COR-L47 (cell line): Measurements from ENCODE around the gene FOXJ1.

Source experiments
- DNase-seq: peaks from one replicate; lab custom pipeline; 2025; lab: John Stamatoyannopoulos, UW

FOXJ1 gene

DNA sequence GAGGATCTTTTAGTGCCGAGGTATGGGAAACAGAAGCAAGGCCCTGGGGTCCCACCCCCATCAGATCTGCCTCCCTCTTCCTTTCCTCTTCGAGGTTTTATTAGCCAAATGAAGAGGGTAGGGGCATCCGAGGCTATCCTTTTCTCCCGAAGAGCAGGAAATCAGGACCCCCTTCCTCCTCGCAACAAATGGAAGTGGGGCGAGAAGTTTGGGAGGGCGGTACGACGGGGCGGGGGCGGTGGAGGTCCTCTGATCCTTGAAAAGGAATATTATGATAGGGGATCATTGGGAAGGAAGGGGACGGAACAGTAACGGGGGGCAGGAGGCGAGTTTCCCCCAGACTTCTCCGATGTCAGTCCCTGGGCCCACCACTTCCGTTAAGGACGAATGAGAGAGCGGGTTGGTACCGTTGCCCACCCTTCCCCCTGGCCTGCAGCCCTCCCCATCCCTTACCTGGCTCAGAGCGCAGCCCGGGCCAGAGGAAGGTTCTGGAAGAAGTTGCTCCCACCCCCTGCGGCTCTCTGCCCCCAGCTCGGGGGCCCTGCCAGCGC, 309 bp downstream of the FOXJ1 start:
- DNase-seq, result no peak

DNA sequence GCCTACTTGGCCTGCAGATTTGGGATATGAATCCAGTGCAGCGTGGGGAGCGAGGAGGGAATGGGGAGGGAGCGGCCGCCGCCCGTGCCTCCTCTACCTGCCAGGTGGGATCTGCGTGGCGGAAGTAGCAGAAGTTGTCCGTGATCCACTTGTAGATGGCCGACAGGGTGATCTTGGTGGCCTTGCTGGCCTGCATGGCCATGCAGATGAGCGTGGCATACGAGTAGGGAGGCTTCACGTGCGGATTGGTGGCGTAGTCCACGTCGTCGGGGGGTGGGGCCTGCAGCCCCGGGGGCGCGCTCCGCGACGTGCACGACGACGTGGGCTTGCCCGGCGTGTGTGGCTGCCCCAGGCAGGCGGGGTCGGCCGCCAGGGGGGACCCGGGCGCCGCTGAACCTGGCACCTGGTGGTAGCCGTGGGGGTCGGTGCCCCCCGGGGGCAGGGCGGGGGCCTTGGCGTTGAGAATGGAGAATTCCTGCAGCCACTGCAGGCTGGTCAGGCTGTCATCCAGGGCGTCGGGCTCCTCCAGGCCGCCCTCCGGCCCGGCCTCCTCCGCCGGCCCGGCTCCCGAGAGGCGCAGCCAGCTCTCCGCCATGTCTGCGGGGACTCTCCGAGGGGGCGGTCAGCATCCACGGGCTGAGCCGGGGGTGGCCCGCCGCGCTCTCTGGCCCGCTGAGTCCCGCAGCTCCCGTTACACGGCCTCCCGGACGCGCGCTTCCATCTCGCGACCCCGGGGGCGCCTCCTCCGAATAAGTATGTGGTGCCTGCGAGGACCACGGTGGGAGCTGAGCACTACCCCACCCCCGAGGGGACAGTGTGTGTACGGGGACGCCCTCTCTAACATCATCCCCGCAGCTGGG, 1.0 kb downstream of the FOXJ1 start:
- no peak for DNase-seq

DNA sequence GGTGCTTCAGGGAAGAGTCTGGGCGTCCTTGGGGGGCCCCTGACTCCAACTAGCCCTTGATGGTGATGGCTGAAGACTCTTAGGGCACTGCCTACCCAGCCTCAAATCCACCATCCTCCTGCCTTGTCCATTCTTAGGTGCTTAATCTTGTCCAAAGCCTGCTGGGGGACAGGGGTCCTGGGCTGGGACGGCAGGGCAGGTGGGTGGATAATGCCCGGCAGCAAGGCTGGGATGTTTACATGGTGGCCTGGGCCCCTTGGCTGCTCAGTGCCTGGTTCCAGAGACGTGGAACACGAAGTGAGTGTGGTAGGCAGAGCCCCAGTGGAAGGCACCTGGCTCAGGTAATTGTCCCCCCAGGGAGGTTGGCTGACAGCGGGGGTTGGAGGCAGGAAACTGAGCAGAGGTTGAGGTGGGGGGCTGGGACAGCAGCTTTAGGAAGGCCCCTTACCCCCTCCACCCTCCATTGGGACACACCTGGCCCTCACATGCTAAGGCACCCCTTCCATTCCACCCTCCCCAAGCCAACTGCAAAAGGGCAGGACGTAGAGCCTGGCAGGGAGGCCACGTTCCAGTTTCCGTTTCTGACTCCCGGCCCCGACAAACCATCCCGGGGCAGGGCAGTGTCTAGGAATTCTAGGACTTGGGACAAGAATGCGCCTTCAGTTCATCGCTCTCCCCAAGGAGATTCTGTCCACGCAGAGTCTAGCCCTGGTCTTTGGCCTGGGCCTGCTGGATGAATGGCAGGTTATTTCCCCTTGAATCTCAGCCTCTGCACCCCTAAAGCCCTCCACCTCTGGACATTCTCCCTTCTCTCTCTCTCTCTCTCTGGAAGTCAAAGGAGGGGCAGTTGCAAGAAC, 1.9 kb downstream of the FOXJ1 start:
- no peak for DNase-seq

DNA sequence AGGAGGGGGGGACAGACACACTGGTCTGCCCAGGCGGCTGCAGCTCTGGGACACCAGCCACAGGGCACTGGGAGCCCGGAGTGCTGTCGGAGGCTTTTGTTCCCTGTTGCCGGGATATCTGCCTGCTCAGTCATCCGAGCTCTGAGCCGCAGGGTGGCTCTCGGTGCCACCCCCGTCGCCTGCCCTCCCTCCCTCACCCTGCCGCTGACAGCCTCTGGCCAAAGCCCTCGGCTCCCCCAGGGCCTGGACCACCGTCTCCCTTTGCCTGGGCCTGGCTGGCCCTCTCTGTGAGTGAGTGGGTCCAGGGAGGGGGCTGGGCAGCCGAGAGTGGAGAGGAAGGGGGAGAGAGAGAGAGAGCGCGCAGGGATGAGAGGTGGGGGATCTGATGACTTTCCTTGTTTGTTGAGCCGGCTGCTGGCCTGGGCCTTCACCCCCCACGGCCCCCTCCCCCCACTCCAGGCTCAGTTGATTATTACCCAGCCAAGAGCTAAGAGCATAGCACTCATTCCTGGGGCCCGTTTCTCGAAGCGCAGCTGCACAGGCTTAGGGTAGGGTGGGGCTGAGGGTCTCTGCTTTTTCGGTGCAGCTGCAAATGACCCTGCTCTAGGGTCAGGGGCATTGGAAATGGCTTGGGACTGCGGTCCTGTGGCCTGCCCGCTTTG, 2.7 kb downstream of the FOXJ1 start:
- peak; percentile 69 for DNase-seq

DNA sequence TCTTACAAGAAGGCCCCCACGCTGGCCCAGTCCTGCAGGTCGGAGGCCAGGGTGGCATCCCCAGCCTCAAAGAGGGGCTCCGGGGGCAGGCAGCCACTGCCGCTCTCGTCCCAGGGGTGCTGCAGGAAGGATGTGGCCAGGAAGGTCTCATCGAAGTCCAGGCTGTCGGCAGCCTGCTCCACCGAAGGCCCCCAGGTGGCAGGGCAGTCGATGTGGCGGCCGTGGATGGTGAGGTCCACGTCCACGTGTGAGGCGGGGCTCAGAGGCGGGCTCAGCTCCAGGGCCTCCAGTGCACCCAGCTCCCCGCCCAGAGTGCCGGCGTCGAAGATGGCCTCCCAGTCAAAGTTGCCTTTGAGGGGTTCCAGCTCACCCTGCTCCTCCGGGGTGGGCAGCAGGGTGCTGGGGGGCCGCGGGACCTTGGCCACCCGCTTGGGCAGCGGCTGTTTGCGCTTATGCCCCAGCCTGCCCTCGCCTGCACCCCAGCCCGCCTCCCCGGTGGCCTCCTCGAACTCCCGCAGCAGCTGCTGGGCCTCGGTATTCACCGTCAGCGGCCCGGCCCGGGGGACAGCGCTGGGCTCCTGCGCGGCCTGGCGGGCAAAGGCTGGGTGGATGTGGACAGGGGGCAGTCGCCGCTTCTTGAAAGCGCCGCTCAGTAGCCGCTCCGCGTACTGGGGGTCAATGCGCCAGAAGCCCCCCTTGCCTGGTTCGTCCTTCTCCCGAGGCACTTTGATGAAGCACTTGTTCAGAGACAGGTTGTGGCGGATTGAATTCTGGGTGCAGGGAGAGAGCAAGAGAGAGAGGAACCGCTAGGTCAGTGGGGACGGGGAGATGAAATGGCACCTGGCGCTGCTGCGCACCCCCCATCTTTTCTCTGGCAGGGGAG, 3.5 kb downstream of the FOXJ1 start:
- DNase-seq, result no peak

DNA sequence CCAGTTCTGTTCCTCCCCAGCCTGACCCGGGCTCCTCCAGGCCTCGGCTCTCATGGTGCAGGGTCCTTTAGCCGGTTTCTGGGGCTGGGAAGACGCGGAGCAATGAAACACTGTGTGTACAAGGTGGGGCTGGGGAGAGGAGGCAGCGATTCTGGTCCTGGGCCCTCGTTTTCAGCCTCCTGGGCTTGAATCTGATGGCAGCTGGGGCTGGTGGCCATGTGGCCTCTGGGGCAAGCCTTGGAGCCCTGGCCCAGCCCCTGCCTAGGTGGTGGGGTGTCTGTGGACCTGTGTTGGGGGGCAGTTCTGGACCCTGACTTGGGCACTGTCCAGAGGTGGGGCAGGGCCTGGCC, 4.1 kb downstream of the FOXJ1 start:
- no peak for DNase-seq

DNA sequence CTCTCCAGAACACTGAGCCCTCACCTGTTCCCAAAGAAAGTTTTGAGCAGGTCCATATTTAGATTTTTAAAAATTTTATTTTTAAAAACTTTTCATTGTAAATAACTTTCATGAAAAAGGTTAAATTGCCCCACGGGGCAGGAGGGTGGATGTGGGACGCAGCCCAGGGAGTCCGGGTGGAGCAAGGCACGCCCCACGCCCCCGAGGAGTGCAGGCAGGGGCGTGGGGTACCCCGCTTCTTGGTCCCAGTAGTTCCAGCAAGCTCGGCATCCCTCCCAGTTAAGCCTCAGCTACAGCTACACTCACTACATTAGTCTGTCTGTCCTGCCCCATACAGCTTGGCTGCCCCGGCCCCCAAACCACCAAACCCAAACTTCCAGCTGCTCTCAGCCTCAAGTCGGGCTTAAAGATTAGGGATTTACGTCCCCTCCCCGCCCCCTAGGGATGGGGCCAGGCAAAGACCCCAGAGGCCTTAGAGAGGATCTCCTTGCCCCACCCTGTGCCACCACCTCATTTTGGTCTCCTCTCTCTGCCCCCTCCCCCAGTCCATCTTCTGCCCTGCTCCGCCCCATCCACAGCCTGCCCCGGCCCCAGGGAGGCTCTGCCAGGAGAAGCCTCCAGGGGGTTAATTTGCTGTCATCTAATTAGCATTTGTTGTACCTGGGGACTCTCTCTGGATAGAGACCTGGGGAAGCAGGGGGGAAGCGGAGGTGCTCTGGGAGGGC, 4.6 kb downstream of the FOXJ1 start:
- DNase-seq, result peak; percentile 66

DNA sequence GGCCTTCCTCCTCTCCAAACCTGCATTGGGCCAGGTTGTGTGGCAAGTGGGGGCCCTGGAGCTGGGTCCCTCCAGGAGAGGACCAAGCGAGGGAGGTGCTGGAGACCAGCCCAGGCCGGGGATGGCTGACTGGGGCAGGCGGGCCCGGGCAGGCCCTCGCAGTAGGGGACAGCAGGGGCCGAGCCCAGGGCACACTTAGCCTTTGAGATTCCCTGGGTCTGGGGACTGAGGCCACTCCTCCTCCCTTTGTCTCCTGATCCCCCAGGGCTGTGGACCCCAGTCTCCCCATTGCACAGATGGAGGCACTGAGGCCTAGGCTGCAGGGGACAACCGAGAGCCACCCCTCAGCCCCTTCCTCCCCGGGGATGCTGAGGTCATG, 5.2 kb downstream of the FOXJ1 start:
- DNase-seq, result no peak

DNA sequence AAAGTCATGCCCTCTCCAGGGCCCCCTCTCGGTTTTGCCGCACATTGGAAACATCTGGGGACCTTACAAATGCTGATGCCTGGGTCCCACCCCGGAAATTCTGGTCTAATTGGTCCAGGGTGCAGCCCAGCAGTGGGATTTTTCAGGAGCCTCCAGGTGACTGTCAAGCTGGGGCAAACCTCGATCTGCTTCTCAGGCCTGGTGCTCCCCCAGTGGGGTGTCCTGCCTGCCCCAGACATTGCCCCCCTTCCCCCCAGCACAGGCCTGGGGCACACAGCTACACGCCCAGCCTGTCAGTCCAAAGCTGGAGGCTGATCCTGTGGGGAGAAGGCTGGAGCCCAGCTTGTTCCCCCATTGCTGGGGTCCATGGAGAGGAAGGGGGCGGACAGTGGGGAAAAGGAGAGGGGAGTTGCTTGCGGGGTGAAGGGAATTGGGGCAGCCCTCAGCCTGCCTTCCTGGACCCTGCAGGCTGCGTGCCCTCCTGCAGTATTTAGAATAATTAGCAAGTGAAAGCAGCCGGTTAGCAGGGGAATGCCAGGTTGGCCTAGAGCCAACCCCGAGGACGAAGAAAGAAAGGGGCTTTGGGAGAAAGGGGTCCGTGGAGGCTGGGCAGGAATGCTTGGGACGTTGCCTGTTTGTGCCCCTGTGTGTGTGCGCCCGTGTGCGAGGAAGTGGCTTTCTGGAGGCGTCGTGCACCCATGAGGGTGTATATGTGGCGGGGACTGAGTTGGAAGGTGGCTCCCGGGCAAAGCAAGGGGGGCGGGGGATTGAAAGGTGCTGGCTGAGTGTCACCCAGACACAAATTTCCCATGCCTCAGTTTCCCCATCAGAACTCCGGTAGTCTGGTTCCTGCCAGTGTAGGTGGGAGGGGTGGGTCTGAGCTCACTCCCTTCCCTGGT, 5.9 kb downstream of the FOXJ1 start:
- DNase-seq, result no peak

DNA sequence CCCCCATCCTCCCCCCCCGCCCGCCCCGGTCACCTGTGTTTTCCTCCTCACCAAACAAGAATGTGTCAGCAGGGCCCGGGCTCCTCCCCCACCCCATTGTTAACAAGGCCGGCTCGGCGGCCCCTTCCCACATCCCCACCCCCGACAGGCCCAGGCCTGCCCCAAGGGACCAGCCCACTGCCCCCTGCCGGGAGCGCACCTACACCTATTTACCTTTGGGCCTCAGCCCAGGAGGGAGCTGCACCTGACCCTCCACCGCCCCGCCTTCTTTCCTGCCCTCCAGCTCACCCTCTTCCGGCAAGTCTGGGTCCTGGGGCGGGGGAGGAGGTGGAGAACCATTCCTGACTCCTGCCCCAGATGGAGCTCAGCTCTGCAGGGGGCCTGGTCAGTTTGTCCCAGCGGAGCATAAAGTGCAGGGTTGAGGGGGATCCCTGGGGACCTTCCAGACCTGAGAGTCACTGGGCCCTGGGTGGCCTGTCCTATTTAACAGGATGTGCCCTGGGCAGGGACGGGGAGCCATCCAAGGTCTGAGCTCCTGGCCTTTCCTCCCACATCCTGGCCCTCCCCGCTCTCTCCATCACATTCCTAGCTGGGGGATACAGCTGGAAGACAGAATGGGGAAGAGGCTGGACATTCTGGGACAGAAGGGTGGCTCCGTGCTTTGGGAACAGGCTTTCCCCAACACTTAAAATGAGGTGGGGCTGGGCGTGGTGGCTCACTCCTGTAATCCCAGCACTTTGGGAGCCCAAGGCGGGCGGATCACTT, 8.3 kb downstream of the FOXJ1 start:
- DNase-seq, result peak; percentile 90

DNA sequence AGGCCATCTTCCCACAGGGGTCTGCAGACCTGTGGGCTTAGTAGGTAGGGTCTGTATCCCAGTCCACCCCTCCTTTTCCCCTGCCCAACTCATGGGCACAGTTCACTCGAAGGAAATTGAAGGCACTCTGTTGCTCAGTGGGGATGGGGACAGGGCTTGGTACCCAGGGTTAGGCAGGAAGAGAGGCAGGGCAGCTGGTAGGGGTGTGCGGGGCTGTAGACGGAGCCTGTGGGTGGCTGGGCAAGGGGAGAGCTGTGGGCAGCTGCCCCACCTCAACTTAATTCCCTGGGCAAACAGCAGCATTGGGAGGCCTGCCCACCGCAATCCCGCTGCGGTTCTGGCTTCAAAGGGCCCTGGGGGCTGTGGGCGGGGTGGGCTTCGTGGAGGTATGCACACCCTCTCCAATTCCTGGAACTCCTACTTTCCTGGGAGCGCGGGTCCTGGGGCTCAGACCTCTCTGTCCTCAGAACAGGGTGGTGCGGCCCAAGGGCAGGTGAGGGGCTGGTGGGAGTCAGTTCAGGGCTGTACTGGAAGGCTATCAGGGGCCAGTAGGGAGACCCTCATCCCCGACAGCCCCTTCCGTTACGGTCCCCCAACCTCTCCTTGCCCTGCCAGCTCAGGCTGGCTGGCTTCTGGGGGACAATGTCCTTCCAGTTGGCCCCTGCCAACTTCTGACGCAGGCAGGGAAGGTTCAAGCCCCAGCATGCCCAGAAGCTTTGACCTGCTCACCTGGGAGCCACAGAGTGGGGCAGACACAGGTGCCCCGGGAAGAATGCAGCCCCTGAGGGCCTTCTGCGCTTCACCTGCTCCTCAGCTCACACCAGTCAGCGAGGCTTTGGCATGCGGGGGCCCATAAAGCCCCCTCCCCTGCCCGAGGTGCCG, 9.1 kb downstream of the FOXJ1 start:
- no peak for DNase-seq

DNA sequence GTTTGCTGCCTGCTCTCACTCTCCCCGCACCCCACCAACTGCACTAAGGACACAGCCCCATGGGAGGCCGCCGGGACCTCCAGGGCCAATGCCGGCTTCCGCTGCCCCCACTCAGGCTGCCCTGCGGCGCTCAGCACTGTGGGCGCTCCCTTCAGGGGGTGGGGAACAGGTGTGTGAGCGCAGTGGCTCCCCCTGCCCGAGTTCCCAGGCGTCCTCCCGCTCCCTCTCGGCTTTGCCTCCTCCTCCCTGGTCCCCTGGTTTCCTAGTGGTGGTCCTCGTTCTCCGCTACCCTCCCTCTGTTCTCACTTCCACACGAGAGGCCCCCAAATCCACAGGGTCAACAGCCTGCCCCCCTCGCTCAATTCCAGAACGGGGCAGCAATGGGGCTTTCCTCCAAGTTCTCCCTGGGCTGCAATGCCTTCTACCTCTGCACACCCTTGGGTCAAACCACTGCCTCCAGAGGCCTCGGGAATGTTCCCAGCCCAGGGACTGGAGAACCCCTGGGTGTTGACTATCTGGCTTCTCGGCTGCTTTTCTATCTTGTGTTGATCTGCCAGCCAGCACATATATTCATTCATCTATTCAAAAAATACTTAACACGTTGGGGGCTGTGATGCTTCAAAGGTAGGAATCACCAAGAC, 9.9 kb downstream of the FOXJ1 start:
- no peak for DNase-seq

DNA sequence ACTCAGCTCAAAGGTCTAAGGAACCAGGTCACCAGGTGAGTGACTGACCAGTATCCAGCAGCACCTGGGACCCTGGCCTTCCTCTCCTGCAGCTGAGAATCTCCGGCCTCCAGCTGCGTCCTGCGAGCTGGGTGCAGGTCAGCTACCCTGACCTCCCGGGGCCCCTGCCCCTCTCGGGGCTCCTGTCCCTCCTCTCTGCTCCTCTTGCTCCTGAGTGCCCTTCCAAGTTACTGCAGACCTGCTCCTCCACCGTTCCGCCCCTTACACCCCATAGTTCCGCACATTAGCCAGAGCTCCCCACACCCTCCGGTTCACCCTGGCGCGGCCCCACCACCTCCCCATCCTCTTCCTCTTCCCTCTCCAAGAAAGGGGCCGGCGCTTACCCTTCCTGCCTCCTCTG, 10.6 kb downstream of the FOXJ1 start:
- DNase-seq, result no peak

DNA sequence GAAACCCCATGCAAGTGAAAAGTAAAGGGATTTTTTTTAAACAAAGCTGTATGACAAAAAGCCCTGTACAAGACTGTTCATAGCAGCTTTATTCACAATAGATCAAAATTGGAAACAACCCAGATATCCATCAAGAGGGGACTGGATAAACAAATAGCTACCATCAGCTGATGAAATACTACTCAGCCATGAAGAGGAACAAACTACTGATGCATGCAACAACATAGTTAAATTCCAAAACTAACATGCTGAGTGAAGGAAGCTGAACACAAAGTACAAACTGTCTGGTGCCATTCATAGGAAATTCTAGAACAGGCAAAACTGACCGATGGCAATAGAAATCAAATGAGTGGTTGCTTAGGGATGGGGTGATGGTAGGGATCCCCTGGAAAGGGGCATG, 15.1 kb downstream of the FOXJ1 start:
- no peak for DNase-seq

DNA sequence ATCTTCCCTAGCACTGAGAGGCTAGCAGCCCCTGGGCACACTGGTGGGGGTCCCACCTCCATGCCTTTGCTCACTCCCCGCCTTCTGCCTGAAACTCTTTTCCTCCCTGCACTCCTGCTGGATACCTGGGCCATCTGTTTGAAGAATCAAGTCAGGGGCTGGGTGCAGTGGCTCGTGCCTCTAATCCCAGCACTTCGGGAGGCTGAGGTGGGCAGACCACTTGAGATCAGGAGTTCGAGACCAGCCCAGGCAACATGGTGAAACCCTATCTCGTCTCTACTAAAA, 15.7 kb downstream of the FOXJ1 start:
- DNase-seq, result no peak

DNA sequence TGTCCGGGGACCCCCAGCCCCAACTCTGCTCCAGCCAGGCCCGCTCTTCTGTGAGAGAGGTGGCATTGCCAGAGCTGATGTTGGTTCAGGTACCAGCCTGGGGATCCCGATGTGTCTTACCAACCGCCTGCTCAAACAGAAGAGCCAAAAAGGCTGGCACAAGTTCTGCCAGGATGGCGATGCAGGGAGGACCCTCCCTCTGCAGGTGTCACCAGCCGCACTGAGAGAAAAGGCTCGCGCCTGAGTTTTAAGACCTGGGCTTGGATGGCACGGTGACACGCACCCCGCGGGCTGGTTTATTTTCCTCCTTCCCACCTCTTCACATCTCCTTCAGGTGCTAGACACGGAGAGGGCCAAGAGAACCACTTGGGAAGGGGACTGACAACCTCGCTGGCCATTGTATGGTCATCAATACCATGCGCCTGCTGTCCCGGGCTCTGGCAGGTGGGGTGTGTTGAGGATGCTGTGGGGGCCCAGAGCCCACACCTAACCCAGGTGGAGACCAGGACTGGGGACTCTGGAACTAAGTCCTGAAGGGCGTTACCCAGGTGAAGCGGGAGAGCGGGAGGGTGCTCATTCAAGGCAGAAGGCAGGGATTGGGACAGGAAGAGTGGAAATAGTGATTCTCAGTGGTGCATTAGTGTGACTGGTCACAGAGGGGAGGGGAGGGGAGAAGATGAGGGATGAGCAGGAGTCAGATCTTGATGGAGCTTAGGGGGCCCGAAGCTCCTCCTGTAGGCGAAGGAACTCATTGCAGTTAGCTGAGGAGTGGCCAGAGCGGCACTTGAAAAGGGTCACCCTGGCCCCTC, 16.3 kb downstream of the FOXJ1 start:
- DNase-seq, result no peak
